ENCODE measurements around the gene RTRAF.

- TF ChIP-seq TAF1 (conservative IDR thresholded peaks at IDR 0.05) (no peak), RAD21 (IDR thresholded peaks at IDR 0.05) (no peak), EGR1 (IDR thresholded peaks at IDR 0.05; ENCODE audit: low read depth in 2 of 2) (no peak), CTCF (IDR thresholded peaks at IDR 0.05; ENCODE audit: low read depth, low read length, missing input control) (no peak), MAX (IDR thresholded peaks at IDR 0.05) (no peak), JUND (IDR thresholded peaks at IDR 0.05) (no peak), FOXA1 (IDR thresholded peaks at IDR 0.05) (no peak), HNF4G (IDR thresholded peaks at IDR 0.05) (no peak), SP1 (IDR thresholded peaks at IDR 0.05) (no peak), REST (IDR thresholded peaks at IDR 0.05) (no peak), GABPA (IDR thresholded peaks at IDR 0.05 in 1 of 2, conservative IDR thresholded peaks at IDR 0.05 in 1 of 2) (no peak), HNF4A (conservative IDR thresholded peaks at IDR 0.05) (no peak), ATF3 (IDR thresholded peaks at IDR 0.05) (no peak)
These were observed 61.9 kb downstream of the RTRAF start for GRCh38 chr14:52051251-52051650.
